HG03457 (cell line): ENCODE data around the gene CFAP46.

Experiments
- ATAC-seq: cut with Tn5 transposase; IDR thresholded peaks from one replicate; pipeline ENCODE4 v1.9.1; 2021; ENCODE audit warnings: moderate number of reproducible peaks; ENCODE audit not compliant: unreplicated experiment

Gene CFAP46

DNA sequence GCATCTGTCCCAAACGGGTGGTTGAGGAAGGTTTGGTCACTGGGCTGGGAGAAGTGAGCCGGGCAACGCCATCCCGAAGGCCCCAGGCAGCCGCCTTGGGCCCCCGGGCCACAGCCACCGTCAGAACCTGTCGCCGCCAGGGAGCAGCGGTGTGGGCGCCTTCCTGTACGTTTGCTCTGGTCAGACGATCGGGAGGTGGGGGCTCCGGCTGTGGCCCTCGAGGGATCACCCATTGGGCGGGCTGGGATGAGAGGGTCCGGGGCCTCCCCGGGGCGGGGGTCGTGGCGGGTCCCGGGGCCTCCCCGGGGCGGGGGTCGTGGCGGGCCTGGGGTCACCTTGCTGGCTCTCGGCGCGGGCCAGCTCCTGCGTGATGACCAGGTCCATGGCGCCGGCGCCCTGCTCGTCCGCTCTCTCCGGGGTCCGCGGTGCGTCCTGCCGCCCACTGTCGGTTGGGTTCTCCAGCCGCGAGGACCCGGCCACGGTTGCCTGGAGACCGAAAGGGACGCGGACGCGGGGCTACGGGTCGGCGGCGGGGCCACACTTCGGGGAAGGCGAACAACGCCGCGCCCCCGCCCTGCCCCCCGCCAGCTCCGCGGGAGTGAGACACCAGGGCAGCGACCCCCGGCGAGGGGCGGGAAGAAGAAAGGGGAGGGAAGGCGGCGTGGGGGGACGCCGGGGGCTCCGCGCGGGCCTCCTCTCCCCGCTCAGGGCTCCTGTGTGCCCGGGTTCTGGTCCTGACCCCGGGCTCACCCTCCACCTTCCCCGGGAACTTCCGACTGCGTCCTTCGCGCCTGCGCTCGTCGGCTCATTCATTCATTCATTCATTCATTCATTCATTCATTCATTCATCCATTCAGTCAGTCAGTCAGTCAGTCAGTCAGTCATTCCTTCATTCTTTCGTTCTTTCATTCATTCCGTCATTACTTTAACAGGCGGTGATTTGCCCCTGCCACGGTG, at the start of gene CFAP46:
Gene CFAP46 (minus strand): TSS at position 470 of the 957 bp plus-strand sequence. CDS start 86 bp downstream, at position 384.
- ATAC-seq, result no peak

DNA sequence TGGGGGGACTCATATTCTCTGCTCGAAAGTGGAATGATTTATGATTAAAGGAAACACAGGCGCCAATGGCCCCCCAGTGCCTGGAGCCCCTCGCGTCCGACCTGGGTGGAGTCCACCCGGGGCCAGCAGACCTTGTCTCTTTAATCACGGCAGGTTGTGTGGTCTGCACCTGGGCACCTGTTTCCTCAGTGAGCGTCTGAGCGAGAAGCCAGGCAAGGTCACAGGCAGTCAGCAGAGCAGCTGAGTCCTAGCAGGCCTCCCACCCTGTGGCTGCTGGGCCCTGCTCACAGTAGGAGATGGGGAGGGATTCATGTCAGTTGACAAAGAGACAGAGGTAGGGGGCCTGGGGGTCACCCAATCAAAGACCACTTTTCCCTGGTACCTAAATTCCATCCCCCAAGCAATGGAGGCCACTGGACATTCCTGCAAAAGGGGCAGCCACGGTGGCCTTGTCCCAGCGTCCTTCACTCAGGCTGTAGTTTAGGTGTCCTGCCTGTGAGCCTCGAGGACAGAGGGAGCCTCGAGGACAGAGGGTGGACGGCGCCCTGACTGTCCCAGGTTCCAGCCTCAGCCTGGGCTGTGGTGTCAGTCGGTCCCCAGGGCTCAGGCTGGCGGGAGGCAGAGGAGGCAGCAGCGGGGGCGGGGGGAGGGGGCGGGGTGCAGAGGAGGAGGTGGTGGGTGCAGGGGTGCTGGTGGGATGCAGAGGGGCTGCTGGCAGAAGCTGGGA, 49.5 kb upstream of the CFAP46 start:
- no peak for ATAC-seq

DNA sequence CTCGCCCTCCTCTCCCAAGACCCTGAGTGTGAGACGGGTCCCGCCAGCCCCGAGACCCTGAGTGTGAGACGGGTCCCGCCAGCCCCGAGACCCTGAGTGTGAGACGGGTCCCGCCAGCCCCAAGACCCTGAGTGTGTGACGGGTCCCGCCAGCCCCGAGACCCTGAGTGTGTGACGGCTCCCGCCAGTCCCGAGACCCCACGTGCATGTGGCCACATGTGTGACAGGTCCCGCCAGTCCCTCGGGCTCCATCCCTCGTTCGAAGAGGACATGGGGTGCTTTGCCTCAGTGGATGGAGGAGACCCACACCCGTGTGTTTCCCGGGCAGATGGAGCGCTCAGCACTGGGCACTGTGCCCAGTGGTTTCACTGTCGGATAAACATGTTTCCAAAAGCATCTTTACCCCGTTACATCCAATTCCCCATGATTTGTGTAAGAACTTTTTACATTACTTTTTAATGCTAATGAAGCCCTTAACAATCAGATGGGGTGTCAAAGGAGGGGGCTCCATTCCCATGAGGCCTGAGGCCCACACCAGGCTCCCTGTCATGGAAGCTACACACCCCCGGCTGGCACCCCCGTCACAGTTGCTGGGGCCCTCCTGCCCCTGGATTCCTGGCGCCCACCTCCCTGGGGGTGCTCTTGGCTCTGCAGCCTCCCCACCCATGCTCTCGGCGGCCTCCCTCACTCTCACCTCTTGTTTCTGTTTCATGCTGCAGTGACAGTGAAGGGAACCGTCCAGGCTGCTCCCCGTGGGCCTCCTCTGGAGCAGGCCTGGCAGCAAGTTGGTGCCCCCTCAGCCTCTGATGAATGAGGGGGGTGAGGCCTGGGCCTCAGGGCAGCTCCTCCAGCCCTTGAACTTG, 48.5 kb upstream of the CFAP46 start:
- no peak for ATAC-seq

DNA sequence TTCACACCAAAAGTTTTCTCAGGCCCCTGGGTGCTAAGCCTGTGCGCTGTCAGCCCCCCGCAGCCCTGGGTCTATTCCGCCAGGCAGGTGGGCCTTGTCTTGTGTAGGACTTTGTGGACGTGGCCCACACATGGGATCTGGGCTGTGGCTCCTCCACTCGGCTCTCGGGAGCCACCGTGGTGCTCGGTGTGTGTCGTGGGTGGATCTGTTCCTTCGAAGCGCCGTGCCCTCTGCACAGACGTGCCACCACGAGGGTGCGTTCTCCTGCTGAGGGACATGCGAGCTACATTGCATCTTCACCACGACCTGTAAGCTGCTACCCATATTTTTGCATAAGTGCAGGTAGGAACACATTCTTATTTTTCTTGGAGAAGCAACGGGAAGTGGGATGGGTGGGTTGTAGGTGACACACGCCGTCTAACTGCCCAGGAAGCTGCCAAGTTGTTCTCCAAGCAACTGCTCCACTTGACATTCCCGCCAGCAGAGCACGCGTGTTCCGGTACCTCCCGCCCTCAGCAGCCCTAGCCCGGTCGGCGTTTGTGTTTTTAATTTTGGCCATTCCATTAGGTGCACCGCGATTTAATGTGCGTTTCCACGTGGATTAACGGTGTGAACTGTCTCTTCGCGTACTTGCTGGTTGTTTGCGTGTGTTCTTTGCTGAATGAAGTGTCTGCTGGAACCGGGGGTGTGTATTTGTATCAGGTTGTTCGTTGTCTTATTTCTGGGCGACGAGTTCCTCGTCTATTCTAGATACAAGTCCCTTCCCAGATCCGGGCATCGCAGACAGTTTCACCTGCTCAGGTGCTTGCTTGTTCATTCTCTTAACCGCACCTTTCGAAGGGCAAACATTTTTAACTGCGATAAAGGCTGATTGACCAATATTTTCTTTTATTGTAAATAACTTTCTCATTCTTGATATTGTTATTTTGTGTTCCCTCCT, 47.4 kb upstream of the CFAP46 start:
- no peak for ATAC-seq

DNA sequence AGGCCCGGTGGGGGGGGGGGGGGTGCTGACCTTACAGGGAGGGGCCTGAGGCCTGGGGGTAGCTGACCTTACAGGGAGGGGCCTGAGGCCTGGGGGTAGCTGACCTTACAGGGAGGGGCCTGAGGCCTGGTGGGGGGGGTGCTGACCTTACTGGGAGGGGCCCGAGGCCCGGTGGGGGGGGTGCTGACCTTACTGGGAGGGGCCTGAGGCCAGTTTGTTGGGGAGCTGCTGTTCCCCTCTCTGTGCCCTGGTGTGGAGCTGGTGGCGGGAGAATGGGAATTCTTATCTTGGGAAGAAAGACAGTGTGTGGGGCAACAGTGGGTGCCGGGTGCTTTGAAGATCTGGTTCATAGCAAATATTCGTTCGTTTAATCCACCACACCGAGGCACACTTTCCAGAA, 46.6 kb upstream of the CFAP46 start:
- ATAC-seq, result no peak

DNA sequence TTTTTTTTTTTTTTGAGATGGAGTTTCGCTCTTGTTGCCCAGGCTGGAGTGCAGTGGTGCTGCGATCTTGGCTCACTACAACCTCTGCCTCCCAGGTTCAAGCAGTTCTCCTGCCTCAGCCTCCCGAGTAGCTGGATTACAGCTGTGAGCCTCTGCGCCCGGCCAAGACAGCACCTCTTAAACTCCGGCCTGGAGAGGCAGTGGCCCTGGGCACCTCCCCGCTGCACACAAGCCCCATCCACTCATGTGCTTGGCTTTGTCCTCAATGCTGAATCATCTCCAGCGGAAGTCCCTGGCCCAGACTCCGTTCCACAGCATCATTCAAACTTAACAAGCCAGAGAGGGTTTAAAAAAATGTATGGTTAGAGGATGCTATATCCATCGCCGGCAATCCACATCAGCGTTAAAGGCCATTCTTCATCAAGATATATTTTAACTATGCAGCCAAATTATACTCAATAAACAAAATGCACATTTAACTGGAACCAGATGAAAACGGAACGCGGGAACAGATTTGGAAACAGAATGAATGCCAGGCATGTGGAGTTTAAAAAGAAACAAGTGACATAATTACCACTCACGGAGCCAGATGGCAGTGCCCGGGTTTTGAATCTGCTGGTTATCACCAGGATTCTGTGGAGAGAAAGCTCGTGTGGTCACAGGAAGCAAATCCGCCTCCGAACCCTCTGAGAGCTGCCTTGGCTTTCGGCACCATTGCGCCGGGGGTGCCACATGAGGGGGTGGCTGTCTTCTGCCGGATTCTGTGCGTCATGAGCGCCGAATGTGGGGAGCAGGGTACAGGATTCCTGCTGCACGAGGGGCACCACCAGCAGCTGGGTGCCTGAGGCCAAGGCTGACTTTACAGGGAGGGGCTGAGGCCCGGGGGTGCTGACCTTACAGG, 45.6 kb upstream of the CFAP46 start:
- ATAC-seq, result no peak

DNA sequence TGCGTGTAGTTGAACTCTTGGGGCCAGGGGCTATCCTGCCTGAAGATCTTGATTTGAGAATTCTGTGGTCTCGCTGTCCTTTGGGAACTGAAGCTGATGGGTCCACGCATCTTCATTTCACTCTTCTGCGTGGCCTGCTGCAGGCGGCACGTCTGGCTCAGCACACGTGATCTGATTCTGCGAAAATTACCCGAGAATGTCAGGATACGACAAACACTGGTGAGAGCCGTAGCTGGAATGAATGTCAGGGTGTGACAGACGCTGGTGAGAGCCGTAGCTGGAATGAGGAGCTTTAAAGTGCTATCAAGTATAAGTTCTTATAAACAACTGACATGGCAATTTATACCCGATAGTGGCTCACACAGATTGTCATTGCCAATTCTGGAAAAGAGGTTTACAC, 44.6 kb upstream of the CFAP46 start:
- no peak for ATAC-seq

DNA sequence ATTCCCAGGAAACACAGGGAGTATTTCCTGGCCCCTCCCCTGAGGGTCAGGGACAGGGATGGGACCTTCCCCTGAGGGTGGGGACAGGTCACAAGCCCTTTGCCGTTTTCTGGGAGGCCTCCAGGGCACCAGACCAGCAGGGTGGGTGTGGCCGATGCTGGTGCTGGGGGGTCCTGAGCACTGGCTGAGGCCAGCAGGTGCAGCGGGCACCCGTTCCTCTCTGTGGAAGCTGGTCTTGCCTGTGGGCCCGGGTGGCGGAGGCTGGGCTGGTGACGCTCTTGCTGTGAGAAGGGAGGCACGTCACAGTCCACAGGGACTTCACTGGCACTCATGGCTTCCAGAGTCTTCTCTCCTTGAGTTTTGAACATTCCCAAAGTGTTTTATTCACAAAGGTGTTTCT, 44.2 kb upstream of the CFAP46 start:
- ATAC-seq, result no peak

DNA sequence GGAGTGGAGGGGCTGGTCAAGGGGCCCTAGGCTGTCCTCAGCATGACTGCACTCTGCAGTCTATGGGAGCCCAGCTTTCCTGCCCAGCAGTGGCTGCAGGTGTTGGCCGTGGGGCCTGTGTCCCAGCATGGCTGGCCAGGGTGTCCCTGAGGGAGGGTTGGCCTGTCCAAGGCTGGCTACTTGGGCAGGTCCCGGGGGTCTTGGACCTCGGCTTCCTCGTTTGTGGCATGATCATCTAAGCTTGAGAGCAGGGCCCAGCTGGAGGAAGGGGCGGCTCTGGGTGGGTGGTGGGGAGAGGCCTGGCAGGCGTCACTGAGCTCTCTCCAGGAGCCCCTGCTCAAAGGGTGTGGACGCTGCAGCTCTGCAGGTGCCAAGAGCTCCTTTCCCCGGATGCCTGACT, 43.7 kb upstream of the CFAP46 start:
- ATAC-seq, result no peak

DNA sequence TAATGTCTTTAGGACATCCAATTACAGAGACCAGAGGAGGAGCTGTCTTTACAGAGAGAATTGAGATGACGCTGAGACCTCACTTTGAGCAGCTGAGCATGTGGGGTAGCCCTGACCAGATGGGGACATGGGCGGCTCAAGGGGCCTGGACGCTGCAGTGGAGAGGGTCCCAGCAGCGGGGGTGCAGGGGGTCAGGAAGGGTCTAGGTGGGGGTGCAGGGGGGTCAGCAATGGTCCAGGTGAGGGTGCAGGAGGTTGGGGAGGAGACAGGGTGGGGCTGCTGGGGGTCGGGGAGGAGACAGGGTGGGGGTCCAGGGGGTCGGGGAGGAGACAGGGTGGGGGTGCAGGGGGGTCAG, 43.2 kb upstream of the CFAP46 start:
- ATAC-seq, result no peak

DNA sequence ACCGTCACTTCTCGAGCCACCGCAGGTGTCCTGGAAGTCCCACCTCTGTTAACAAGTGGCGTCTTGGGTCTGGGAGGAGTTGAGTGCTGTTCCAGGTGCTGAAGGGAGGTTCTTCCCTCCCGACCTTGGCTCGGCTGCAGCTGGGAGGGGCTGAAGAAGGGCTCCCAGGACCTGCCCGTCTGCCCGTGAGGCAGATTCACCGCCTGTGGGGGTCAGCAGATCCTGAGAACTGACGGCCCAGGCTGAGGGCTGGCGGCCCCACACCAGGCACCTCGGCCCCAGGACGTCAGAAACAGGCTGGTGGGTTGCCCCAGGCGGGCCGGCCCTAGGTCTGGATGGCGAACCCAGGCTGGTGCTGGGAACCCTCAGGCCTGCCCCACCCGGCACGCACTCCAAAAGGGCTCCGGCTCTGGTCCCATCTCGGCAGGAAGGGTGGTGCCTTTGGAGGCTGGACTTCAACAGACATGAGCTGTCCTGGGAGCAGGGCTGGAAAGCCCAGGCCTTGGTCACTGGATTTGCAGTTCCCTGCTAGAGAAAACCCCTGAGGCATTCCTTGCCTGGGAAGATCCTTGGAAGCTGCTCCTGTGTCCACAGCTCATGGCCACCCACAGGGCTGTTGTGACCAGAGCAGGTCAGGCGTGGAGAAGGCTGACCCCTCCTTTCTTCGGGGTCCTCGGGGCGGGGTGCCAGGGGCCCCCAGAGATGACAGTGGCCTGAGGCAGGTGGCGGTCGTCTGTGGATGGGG, 42.6 kb upstream of the CFAP46 start:
- ATAC-seq, result no peak

DNA sequence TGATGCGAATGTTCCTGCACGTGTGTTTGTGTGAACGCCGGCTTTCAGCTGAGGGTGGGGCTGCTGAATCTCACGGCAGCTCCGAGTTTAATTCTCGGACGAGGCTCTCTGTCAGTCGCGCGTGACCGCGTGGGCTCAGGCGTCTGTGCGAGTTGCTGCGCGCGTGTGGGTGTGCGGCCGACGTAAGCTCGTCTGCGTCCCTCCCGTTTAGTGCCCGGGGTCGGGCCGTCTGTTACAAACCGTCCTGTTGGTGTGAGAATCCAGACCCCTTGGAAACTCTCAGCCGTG, 41.6 kb upstream of the CFAP46 start:
- ATAC-seq, result no peak

DNA sequence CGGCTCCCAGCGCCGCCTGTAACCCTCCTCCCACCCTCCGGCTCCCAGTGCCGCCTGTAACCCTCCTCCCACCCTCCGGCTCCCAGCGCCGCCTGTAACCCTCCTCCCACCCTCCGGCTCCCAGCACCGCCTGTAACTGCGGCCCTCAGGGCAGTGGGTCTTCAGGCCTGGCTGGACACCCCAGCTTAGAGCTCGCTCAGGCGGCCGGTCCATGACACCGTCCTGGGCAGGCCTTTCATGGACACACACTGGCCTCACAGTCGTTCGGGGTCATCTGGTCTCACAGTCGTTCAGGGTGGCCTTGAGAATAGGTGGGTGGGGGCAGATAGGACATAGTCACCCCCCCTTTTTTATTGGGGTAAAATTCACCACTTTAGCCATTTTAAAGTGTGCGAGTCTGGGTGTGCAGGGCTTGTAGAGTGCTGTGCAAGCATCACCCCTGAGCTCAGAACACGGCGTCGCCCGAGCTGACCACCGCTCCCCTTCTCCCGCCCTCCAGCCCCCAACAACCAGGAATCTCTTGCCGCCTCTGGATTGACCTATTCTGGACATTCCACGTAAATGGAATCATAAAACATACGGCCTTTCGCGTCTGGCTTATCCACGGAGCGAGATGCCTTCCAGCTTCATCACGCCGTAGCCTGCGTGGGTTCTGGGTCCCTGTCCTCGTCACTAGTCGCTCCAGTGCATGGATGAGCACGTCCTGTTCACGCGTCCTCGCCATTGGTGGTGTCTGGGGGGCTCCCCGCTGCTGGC, 41.1 kb upstream of the CFAP46 start:
- no peak for ATAC-seq

DNA sequence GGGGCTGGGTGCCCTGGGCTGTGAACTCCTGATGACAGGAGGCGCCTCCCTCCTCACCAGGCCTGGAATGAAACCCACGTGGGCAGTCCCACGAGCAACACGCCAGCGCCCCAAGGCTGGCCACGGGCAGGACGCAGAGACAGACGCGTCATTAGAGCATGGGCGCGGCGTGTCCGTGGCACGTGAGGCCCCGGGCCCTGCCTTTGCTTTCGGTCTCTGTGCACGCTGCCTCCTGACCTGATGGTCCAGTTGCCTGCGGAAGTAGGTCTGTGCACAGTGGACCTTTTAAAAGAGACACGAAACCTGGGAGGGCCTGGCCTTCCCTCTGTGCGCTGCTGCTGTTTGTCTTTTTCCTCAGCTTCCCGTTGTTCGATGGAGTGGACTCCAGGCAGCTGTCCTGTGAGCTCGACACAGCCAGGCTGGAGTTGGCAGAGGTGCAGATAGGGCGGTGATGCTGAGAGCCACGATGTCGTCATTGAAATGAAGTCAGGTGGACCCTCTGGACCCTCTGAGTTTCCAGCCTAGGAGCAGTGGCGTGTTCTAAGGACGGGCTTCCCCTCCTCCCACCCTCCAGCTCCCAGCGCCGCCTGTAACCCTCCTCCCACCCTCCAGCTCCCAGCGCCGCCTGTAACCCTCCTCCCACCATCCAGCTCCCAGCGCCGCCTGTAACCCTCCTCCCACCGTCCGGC, 40.1 kb upstream of the CFAP46 start:
- no peak for ATAC-seq

DNA sequence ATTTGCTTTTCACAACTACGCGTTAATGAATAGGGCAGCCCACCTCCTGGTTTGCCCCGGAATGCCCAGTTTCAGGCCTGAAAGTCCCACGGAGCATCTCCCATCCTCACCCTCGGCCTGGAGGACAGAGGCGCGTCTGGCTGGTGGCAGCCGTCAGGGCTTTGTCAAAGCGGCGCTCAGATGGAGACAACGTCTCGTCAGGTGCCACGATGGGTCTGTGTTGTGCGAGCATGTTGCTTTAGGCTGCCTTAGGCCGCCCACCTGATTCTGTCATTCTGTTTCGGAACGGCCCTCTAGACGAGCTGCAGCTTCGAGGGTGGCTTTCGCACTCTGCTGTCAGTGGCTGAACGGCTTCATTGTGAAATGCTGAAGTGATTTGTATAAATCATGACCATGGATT, 39.4 kb upstream of the CFAP46 start:
- no peak for ATAC-seq

DNA sequence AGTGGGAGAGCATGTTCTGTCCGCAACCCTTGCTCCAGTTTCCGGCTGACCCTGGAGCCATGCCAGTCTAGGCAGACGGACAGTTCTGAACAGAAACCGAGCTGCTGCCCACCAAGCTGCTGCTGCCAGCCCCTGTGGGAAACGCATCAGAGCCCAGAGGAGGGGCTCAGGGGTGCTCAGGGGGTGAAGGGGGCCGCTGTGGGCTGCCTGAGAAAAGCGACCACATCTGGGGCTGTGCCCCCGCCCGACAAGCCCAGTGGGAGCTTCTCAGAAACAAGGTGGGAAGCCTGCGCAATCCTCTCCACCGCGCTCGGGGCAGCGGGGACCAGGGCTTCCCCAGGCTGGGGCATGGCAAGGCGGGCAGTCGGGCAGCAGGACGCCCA, 38.8 kb upstream of the CFAP46 start:
- no peak for ATAC-seq

DNA sequence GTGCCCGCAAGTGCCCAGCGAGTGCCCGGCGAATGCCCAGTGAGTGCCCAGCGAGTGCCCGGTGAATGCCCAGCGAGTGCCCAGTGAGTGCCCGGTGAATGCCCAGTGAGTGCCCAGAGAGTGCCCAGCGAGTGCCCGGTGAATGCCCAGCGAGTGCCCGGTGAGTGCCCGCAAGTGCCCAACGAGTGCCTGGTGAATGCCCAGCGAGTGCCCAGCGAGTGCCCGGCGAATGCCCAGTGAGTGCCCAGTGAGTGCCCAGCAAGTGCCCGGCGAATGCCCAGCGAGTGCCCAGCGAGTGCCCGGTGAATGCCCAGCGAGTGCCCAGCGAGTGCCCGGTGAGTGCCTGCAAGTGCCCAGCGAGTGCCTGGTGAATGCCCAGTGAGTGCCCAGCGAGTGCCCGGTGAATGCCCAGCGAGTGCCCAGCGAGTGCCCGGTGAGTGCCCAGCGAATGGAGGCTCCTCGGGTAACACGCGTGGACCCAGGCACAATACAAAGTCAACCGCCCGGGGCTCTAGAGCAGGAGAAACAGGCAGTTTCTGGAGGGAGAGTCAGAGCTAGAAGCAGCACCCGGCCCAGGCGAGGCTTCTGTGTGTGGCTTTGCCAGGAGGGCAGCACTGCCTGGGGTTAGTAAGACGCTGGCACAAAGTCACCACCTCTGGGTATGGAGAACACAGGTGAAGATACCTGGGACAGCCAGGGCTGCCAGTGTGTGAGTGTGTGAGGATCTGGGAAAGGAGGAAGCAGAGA, 38.2 kb upstream of the CFAP46 start:
- ATAC-seq, result no peak
